ENCODE data around the gene ZNF506. TPM values are rescaled to one million over a fixed set of nuclear protein-coding genes. Genes with fewer than 3 reads are reported as not detected.
"Not testable (repeated sequence)": the region's sequence is repeated elsewhere in the genome, so short reads cannot be mapped to it uniquely, and the experiment has no call there.

The ZNF506 gene
- total RNA-seq, 1 donor from 2014 or later, result 9.8 TPM

DNA sequence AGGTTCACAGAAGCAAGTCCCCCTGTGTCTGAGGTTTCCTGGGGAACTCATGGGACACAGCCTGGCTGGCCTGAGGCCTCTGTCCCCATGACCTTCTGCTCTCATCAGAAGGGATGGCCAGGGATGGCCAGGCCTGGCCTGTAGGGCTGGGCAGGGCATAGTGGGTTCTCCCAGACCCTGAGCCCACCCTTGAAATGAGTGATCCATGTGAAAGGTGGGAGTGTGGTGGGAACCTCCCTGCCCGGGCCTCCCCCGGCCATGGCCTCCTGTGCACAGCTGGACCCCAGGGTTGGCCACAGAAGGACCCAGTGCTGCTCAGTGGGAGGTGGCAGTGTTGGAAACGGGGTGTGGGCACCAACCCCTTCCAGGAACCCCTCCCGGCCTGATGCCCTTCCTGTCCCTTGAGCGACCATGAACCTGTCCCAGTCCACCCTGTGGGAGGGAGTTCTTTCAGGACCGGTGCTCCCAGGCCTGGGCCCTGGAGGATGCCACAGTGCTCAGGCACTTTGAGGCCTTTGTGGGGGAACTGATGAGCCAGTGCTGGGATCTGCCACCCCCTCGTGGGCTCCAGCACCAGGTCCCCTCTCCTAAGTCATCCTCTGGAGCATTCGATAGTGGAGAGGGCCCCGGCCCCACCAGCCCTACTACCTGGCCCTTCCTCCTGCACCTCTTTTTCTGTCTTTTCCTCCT, 73.2 kb downstream of the ZNF506 start:
- no peak for DNase-seq (ENCODE audit: missing footprints)
- intact Hi-C loops (cut with DNase I), result no loop called here
- ATAC-seq, result no peak

DNA sequence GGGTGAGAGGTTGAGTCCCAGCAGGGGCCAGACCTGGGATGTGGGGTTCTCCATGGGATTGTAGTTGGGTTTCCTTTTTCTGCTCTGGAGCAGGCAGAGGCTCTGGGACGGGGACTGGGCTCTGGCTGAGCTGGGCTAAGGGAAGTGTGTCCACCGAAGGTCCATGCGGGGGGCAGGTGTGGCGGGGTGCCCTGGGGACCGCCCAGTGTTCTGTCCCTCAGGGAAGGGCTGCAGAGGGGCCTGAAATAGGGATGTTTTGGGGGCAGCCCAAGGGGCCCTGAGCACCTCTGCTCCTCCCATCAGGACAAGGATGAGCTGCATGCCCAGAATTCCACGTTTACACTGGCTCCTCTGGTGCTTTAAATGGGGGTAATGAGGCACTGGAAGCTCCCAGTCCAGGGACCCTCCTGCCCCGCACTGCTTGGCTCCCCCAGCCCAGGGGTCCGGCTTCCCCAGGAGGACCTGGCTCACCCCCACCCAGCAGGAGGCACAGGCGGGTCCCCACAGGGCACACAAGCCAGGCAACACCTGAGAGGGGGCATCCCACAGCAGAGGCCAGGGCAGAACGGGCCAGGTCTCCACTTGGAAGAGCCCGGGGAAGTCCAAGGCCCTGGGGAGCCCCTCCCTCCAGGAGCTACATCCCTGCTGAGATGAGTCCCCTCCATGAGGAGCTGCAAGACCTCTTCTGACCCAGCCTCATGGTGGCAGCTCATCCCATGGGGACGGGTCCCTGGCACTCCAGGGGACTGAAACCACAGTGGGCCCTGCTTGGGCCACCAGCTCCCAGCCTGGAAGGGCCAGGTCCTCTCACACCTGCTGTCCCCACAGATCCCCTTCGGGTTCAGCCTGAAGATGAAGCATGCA, 74.0 kb downstream of the ZNF506 start:
- DNase-seq (ENCODE audit: missing footprints) (no peak), ATAC-seq (no peak)

DNA sequence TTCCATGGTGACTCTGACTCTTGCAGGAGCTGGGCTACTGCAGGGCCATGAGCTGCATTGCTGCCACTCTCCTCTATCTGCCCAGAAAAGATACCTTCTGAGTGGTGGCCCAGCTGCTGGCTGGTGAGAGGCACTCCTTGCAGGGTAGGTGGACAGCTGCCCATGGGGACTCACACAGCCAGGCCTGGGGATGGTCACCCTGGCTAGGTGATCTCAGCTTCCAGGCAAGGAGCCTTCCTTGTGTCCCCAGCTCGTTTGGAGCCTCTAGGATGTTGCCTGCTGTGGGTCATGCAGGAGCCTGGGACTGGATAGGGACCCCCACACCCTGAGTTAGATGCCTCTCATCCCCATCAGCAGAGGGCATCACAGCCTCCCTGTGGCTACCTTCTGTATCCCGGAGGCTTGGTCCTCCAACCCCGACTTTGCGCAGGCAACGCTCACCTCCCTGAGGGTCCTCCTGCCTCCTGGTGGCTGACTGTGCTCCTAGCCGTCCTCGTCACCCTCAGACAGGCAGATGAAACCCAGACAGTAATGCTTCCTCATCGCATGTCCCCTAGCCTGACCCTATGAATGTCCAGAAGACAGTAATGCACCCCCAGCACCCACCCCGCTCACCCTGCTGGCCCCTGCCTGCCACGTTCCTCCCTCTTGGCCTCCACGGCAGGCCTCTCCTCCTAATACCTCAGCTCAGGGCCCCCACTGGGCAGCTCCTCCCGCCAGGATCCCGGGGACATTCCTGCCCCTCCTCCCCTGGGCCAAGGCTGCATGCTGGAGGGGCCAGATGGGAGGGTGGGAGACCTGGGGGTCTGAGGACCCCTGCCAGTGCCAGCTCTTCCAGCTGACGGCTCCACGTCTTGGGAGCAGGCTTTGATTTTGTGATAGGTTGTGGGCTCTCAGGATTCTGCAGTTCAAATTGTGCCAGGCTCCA, 75.0 kb downstream of the ZNF506 start:
- intact Hi-C loops (cut with DNase I), result no loop called here
- DNase-seq (ENCODE audit: missing footprints), result no peak
- ATAC-seq, result no peak

More for the DNA sequence above, 74.0 kb downstream of the ZNF506 start:
- intact Hi-C loops (cut with DNase I), result no loop called here

DNA sequence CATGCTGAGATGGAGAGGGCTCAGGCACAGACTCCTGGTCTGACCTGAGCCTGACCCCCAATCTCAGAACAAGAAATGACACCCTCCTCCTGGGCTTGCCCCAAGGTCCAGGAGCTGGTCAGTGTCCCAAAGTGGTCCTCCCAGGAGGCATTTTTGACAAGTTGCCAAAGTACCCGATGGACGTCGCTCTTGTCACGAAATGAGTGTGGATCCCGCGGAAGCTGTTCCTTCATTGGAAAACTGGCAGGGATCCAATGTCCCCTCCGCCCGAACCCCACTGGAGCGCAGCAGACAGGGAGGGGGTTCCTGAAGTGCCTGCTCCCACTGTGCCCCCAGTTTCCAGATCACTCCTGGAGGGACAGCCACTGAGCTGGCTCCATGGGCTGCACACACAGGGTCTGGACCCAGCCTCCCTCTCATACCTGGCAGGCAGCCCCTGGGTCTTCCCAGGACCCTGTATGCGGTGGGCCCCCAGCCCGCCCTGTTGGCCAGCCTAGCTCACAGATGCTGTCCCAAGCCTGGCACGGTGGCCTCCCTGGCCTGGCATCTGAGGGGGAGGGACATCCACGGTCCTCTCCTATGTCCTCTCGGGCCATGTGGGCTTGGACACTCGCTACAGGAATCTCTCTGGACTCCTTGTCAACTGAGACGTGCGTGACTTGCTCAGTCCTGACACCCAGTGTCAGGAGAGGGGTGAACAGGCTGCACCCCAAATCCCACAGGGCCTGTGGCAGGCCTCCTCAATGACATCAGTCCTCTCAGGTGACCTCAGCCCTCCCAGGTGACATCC, 75.9 kb downstream of the ZNF506 start:
- intact Hi-C loops (cut with DNase I), result no loop called here
- DNase-seq (ENCODE audit: missing footprints), result no peak
- ATAC-seq, result no peak

DNA sequence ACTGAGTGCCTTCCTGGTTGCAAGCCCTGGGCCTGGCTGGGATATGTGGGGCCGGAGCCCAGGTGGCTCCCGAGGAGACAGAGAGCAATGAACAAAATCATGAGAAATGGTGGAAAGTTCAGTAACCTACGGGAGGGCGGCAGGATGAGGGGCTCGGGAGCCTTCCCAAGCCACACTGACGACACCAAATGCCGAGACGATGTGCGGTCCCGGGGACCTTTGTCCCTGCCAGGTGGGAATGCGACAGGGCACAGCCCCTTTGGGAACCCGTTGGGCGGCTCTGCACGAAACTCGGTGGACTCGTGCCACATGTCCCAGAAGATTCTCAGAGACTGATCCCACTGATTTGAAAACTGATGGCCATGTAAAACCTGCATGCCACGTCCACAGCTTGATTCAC, 76.9 kb downstream of the ZNF506 start:
- intact Hi-C loops (cut with DNase I), result no loop called here
- DNase-seq (ENCODE audit: missing footprints) (no peak), ATAC-seq (no peak)

DNA sequence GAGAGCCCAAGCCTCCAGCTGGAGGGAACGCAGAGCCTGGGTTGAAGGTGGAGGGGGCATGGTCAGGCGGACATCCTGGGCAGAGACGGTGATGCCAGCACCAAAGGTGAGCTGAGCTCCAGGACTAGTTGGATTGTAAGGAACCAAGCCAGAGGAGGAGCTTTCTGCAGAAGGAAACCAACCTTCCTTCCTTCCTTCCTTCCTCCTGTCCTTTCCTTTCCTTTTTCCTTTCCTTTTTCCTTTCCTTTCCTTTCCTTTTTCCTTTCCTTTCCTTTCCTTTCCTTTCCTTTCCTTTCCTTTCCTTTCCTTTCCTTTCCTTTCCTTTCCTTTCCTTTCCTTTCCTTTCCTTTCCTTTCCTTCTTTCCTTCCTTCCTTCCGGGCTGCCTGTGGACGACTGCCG, 77.6 kb downstream of the ZNF506 start:
- DNase-seq (ENCODE audit: missing footprints); intact Hi-C loops (cut with DNase I); ATAC-seq: not testable (repeated sequence)

DNA sequence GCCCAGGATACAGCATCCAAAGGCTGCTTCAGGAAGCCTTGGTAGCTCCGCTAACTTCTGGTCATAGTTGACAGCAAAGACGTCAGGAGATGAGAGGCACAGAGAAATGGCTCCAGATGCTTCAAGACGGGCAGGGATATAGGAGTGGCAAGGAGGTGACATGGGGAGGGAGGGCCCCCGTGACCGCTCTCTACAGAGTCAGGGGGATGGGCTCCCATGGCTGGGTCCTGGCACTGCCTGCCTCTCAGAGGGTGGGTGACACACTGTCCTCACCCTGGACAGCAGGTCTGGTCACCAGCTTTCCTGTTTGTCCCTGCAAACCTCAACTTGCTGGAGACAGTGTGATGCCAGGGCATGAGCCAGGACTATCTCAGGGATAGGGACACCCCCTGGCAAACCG, 78.4 kb downstream of the ZNF506 start:
- intact Hi-C loops (cut with DNase I), result no loop called here
- no peak for DNase-seq (ENCODE audit: missing footprints)
- ATAC-seq, result no peak

DNA sequence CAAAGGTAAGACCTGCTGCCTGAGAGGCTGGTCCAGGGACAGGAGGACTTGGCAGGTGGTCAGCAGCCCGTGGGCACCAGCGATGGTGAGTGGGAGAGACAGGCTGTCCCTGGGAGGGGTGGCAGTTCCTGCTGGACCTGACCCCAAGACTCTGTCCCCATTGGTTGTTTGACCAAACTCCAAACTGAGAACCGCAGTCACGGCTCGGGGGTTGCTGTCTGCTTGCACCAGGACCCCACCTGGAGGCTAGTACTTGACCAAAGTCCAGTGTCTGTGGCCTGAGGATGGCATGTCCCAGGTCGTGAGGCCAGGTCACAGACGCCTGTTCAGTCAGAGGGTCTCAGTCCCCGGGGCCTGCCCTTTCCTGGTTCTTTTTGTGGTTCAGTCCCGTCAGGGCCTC, 78.8 kb downstream of the ZNF506 start:
- intact Hi-C loops (cut with DNase I), result no loop called here
- DNase-seq (ENCODE audit: missing footprints), result no peak
- no peak for ATAC-seq

Other genes with a start within 250 kb of the ZNF506 start
- not detected for gene PBX4, start 203.1 kb downstream of the ZNF506 start, total RNA-seq
- 0.57 TPM for gene LPAR2, start 193.5 kb downstream of the ZNF506 start, total RNA-seq
- 4.5 TPM for gene GMIP, start 178.1 kb downstream of the ZNF506 start, total RNA-seq
- gene ATP13A1, start 158.1 kb downstream of the ZNF506 start, total RNA-seq, result 20.1 TPM
- 2.7 TPM for gene ZNF101, start 152.9 kb downstream of the ZNF506 start, total RNA-seq
- gene ZNF14, start 88.6 kb downstream of the ZNF506 start, total RNA-seq, result 3.6 TPM
- 11.3 TPM for gene ZNF253, start 44.1 kb upstream of the ZNF506 start, total RNA-seq
- gene ZNF93, start 79.2 kb upstream of the ZNF506 start, total RNA-seq, result 1.7 TPM
- 7.0 TPM for gene ZNF682, start 217.8 kb upstream of the ZNF506 start, total RNA-seq